DOHH2 (cell line): Measurements from ENCODE around the gene RNF212.

Source experiments
- H3F3A ChIP-seq: fragments of 200-600 bp; sonication (generic), shearing (Covaris generic); 2 replicates; pipeline ENCODE4 v1.6.0; 2016; ENCODE audit warnings: antibody characterized with exemption, mild to moderate bottlenecking; ENCODE audit not compliant: control insufficient read depth, insufficient read depth
- H3K27ac ChIP-seq: fragments of 200-600 bp; sonication (generic); 2 replicates; pipeline ENCODE4 v1.5.1; 2014; ENCODE audit warnings: low read depth, mild to moderate bottlenecking, low read length, moderate library complexity
- H3K27me3 ChIP-seq: fragments of 200-600 bp; sonication (generic); 2 replicates; pipeline ENCODE4 v1.6.1; 2014; ENCODE audit warnings: mild to moderate bottlenecking, low read length, mixed read lengths; ENCODE audit not compliant: control insufficient read depth
- H3K36me3 ChIP-seq: fragments of 200-600 bp; sonication (generic); 2 replicates; pipeline ENCODE4 v1.6.1; 2014; ENCODE audit warnings: mild to moderate bottlenecking, low read length, moderate library complexity, mixed read lengths; ENCODE audit not compliant: control insufficient read depth
- H3K4me1 ChIP-seq: fragments of 200-600 bp; sonication (generic); 2 replicates; pipeline ENCODE4 v1.6.1; 2014; ENCODE audit warnings: mild to moderate bottlenecking, low read length, mixed read lengths; ENCODE audit not compliant: control insufficient read depth
- H3K4me2 ChIP-seq: fragments of 200-600 bp; sonication (generic); 2 replicates; pipeline ENCODE4 v1.6.0; 2014; ENCODE audit warnings: mild to moderate bottlenecking, low read length, moderate library complexity
- H3K4me3 ChIP-seq: fragments of 200-600 bp; sonication (generic); 2 replicates; pipeline ENCODE4 v1.5.1; 2014; ENCODE audit warnings: mild to moderate bottlenecking, low read length, mixed read lengths
- H3K79me2 ChIP-seq: fragments of 200-600 bp; sonication (generic); 2 replicates; pipeline ENCODE4 v1.6.1; 2014; ENCODE audit warnings: mild to moderate bottlenecking, low read length, mixed read lengths; ENCODE audit not compliant: control insufficient read depth
- H3K9me2 ChIP-seq: fragments of 200-600 bp; sonication (generic); replicated peaks from 2 replicates; pipeline ENCODE4 v1.6.1; 2014; ENCODE audit warnings: mild to moderate bottlenecking, low read length, mixed read lengths; ENCODE audit not compliant: control insufficient read depth
- H3K9me3 ChIP-seq: fragments of 200-600 bp; sonication (generic); 2 replicates; pipeline ENCODE4 v1.6.1; 2014; ENCODE audit warnings: antibody characterized with exemption, low read length, mixed read lengths; ENCODE audit not compliant: control insufficient read depth, insufficient read depth
- H4K20me1 ChIP-seq: fragments of 200-600 bp; sonication (generic); 2 replicates; pipeline ENCODE4 v1.6.0; 2014; ENCODE audit warnings: low read depth, mild to moderate bottlenecking, antibody characterized with exemption, low read length, moderate library complexity; ENCODE audit not compliant: control insufficient read depth, insufficient read depth
- CTCF ChIP-seq: fragments of 200-600 bp; sonication (generic); IDR thresholded peaks from one replicate; pipeline ENCODE4 v1.5.1; 2014; ENCODE audit warnings: antibody characterized with exemption, mild to moderate bottlenecking, low read depth, low read length; ENCODE audit not compliant: poor library complexity, severe bottlenecking
- EZH2phosphoT487 ChIP-seq: fragments of 200-600 bp; sonication (generic); IDR thresholded peaks from 2 replicates; pipeline ENCODE4 v1.6.1; 2017; ENCODE audit warnings: borderline replicate concordance, mild to moderate bottlenecking, antibody characterized with exemption, low read length, moderate library complexity, mixed read lengths

Gene RNF212

GRCh38 chr4:1043651-1044468 is 69.5 kb downstream of the RNF212 start:
- Histone ChIP-seq H3K9me3 (peaks cover 3% of the 10 kb centered on the region; the same call in 1 of the 2 replicates), H3K27me3 (no peaks in the 10 kb centered on the region), H3K36me3 (no peaks in the 10 kb centered on the region), H3K27ac (no peak overlapping the region), H3K79me2 (no peaks in the 10 kb centered on the region), H3K4me3 (no peak overlapping the region), H3K4me1 (no peaks in the 10 kb centered on the region), H4K20me1 (no peaks in the 10 kb centered on the region), H3K9me2 (no peaks in the 10 kb centered on the region), H3F3A (no peaks in the 10 kb centered on the region), H3K4me2 (no peak overlapping the region)
- TF ChIP-seq CTCF (no peak), EZH2phosphoT487 (no peak)

- Histone ChIP-seq H3K9me2 (no peaks in the 10 kb centered on the region), H3K4me3 (no peak overlapping the region), H4K20me1 (no peaks in the 10 kb centered on the region), H3K79me2 (no peaks in the 10 kb centered on the region), H3K36me3 (no peaks in the 10 kb centered on the region), H3K9me3 (peaks cover 3% of the 10 kb centered on the region; the same call in 1 of the 2 replicates), H3K27me3 (no peaks in the 10 kb centered on the region), H3K4me1 (no peaks in the 10 kb centered on the region), H3K4me2 (no peak overlapping the region), H3K27ac (no peak overlapping the region), H3F3A (no peaks in the 10 kb centered on the region)
- TF ChIP-seq EZH2phosphoT487 (no peak), CTCF (no peak)
Observed at GRCh38 chr4:1043162-1043561, 70.2 kb downstream of the RNF212 start.

GRCh38 chr4:1042352-1043055 is 70.9 kb downstream of the RNF212 start:
- Histone ChIP-seq H3K4me3 (no peak overlapping the region), H3K4me1 (no peaks in the 10 kb centered on the region), H3K79me2 (no peaks in the 10 kb centered on the region), H3K9me3 (peaks cover 3% of the 10 kb centered on the region; the same call in 1 of the 2 replicates), H3K4me2 (no peak overlapping the region), H4K20me1 (no peaks in the 10 kb centered on the region), H3K27me3 (no peaks in the 10 kb centered on the region), H3K36me3 (no peaks in the 10 kb centered on the region), H3K27ac (no peak overlapping the region), H3F3A (no peaks in the 10 kb centered on the region), H3K9me2 (no peaks in the 10 kb centered on the region)
- TF ChIP-seq EZH2phosphoT487 = no peak
- no peak for TF ChIP-seq CTCF
